Measurements from ENCODE around the gene POFUT2. TPM values are rescaled to one million over a fixed set of nuclear protein-coding genes. Genes with fewer than 3 reads are reported as not detected.
A peak's percentile ranks its signal among the peaks of the same experiment; 100 is the strongest.

The POFUT2 gene
- total RNA-seq, 2 donors from 2014 or later, result 49.0 to 73.3 TPM

DNA sequence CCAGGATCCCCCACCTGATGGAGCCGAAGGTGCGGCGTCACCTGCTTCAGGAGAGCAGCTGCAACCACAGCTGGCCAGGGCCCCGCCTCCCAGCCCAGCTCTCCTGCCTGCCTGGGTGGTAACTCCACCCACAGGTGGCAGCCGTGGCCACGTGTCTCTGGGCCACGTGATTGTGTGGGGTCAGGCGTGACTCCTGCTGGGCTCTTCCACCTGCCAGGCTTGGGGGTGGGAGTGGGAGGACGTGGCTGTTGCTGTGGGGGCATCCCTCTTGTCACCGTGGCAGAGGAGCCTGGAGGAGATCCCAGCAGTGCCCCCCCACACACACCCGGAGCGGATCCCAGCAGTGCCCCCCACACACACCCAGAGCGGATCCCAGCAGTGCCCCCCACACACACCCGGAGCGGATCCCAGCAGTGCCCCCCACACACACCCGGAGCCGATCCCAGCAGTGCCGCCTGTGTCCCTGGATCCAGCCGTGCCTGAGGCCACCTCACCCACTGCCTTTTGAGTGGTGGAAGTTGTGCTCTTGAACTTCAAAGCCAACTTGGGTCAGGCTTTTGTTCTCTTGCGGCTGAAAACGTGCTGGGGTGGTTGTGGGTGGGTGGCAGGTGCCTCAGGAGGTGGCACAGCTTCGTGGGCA, 32.2 kb downstream of the POFUT2 start:
- Histone ChIP-seq H3K36me3 (ENCODE audit: control insufficient read depth, insufficient read depth, low read length) (no peaks in the 10 kb centered on the region), H3K27me3 (ENCODE audit: control insufficient read depth, insufficient read depth, low read length, poor library complexity, severe bottlenecking) (no peaks in the 10 kb centered on the region), H3K9ac (ENCODE audit: extremely low read depth, low read length, poor library complexity, severe bottlenecking) (no peak overlapping the region), H3K9me3 (ENCODE audit: control insufficient read depth, low read length) (no peaks in the 10 kb centered on the region), H3K27ac (ENCODE audit: low read depth, low read length) (no peak overlapping the region), H3K4me1 (ENCODE audit: control insufficient read depth, insufficient read depth, low read length) (no peaks in the 10 kb centered on the region), H3K4me3 (ENCODE audit: low read length) (no peak overlapping the region)
- TF ChIP-seq, protein P1, sequence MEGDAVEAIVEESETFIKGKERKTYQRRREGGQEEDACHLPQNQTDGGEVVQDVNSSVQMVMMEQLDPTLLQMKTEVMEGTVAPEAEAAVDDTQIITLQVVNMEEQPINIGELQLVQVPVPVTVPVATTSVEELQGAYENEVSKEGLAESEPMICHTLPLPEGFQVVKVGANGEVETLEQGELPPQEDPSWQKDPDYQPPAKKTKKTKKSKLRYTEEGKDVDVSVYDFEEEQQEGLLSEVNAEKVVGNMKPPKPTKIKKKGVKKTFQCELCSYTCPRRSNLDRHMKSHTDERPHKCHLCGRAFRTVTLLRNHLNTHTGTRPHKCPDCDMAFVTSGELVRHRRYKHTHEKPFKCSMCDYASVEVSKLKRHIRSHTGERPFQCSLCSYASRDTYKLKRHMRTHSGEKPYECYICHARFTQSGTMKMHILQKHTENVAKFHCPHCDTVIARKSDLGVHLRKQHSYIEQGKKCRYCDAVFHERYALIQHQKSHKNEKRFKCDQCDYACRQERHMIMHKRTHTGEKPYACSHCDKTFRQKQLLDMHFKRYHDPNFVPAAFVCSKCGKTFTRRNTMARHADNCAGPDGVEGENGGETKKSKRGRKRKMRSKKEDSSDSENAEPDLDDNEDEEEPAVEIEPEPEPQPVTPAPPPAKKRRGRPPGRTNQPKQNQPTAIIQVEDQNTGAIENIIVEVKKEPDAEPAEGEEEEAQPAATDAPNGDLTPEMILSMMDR (conservative IDR thresholded peaks at IDR 0.05), result no peak
- Mint-ChIP-seq H3K4me3 (no peak overlapping the region), H3K9me3 (peaks cover 11% of the 10 kb centered on the region), H3K27me3 (ENCODE audit: insufficient read depth) (no peaks in the 10 kb centered on the region), H3K36me3 (ENCODE audit: low read depth) (no peaks in the 10 kb centered on the region), H3K4me1 (no peaks in the 10 kb centered on the region), H3K27ac (no peak overlapping the region)
- 89 to 100% methylated on average over 7 to 18 of the region's 22 CpGs for WGBS, 2 experiments (ENCODE audit: insufficient coverage in 1 of 2, insufficient read length in 1 of 2)
- DNase-seq, result peak; percentile 39

DNA sequence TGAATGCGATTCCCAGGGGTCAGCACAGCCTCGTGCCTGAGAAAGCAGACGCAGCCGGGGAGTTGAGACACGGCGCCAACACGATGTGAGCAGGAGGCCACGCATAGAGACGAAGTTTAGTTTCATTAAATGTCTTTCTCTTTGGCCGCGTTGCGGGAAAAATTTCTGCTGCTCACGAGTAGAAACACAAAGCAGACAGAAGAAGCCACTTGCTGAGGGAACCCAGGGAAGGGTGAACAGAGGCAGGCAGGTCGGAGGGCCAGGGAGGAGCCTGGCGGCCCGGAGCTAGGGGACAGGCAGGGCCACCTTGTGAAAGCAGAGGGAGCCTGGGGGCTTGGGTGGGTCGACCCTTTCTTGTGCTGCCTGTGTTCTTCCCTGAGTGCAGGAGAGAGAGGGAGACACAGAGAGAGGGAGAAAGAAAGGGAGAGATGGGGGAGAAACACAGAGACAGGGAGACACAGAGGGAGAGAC, 33.2 kb downstream of the POFUT2 start:
- Mint-ChIP-seq H3K27ac (no peak overlapping the region), H3K4me1 (no peaks in the 10 kb centered on the region), H3K9me3 (peaks cover 13% of the 10 kb centered on the region), H3K27me3 (ENCODE audit: insufficient read depth) (no peaks in the 10 kb centered on the region), H3K36me3 (ENCODE audit: low read depth) (no peaks in the 10 kb centered on the region), H3K4me3 (no peak overlapping the region)
- Histone ChIP-seq H3K9me3 (ENCODE audit: control insufficient read depth, low read length) (no peaks in the 10 kb centered on the region), H3K4me3 (ENCODE audit: low read length) (no peak overlapping the region), H3K9ac (ENCODE audit: extremely low read depth, low read length, poor library complexity, severe bottlenecking) (no peak overlapping the region), H3K27ac (ENCODE audit: low read depth, low read length) (no peak overlapping the region), H3K4me1 (ENCODE audit: control insufficient read depth, insufficient read depth, low read length) (no peaks in the 10 kb centered on the region), H3K36me3 (ENCODE audit: control insufficient read depth, insufficient read depth, low read length) (no peaks in the 10 kb centered on the region), H3K27me3 (ENCODE audit: control insufficient read depth, insufficient read depth, low read length, poor library complexity, severe bottlenecking) (no peaks in the 10 kb centered on the region)
- TF ChIP-seq, protein P1 (conservative IDR thresholded peaks at IDR 0.05), result no peak
- DNase-seq, result peak; percentile 45
- 85 to 90% methylated on average over 14 to 17 of the region's 17 CpGs for WGBS, 2 experiments (ENCODE audit: insufficient coverage in 1 of 2, insufficient read length in 1 of 2)

DNA sequence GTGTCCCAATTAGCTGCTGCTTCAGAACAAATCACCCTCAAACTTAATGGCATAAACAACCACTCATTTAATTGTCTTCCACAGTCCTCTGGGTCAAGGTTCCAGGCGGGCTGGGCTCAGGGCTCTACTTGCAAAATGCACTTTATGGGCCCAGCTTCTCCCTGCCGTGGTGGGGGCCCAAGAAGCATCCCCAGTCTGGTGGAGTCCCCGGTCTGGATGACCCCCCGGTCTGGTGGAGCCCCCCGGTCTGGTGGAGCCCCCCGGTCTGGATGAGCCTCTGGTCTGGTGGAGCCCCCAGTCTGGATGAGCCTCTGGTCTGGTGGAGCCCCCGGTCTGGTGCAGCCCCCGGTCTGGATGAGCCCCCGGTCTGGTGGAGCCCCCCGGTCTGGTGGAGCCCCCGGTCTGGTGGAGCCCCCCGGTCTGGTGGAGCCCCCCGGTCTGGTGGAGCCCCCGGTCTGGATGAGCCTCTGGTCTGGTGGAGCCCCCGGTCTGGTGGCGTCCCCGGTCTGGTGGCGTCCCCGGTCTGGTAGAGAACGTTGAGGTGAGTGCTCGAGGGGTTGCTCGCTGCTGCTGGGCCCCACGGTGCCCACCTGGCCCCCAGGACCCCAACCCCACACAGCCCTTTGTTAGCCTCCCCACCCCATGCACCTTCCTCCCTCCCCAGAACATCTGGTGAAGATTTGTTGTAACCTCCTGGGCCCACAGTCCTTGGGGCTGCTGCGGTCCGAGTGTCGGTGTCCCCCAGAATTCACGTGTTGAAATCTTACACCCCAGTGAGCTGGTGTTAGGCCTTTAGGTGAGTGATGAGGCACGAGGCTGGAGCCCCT, 33.8 kb downstream of the POFUT2 start:
- DNase-seq, result no peak

More for the DNA sequence above, 33.8 kb downstream of the POFUT2 start:
- H3K4me3 ChIP-seq (ENCODE audit: low read length), result no peak overlapping the region
- no peaks in the 10 kb centered on the region for H3K4me1 ChIP-seq (ENCODE audit: control insufficient read depth, insufficient read depth, low read length)
- H3K4me1 Mint-ChIP-seq, result peaks cover under 1% of the 10 kb centered on the region
- WGBS, 2 experiments (ENCODE audit: insufficient coverage in 1 of 2, insufficient read length in 1 of 2), result 84 to 92% methylated on average over 5 to 27 of the region's 28 CpGs
- H3K4me3 Mint-ChIP-seq, result no peak overlapping the region
- no peaks in the 10 kb centered on the region for H3K9me3 ChIP-seq (ENCODE audit: control insufficient read depth, low read length)
- no peak overlapping the region for H3K9ac ChIP-seq (ENCODE audit: extremely low read depth, low read length, poor library complexity, severe bottlenecking)
- H3K36me3 Mint-ChIP-seq (ENCODE audit: low read depth), result no peaks in the 10 kb centered on the region
- no peaks in the 10 kb centered on the region for H3K36me3 ChIP-seq (ENCODE audit: control insufficient read depth, insufficient read depth, low read length)
- TF ChIP-seq, protein P1 (conservative IDR thresholded peaks at IDR 0.05), result no peak
- H3K27ac Mint-ChIP-seq, result peak overlapping the region; percentile 3
- no peaks in the 10 kb centered on the region for H3K27me3 ChIP-seq (ENCODE audit: control insufficient read depth, insufficient read depth, low read length, poor library complexity, severe bottlenecking)
- H3K27ac ChIP-seq (ENCODE audit: low read depth, low read length), result no peak overlapping the region
- H3K9me3 Mint-ChIP-seq, result peaks cover 13% of the 10 kb centered on the region
- no peaks in the 10 kb centered on the region for H3K27me3 Mint-ChIP-seq (ENCODE audit: insufficient read depth)

Data from endodermal cell (in vitro differentiated cells).